Hepatocyte (in vitro differentiated cells): ENCODE measurements around the gene DNAJB11. TPM values are rescaled to one million over a fixed set of nuclear protein-coding genes. Genes with fewer than 3 reads are reported as not detected.

ENCODE experiments used
- DNase-seq: peaks from one replicate; pipeline ENCODE4 v3.0.0-alpha.2; 2016; ENCODE audit warnings: low spot score
- H2AFZ ChIP-seq: fragments of 200-600 bp; sonication (generic); 2 replicates; pipeline ENCODE4 v1.6.0; 2016; ENCODE audit warnings: antibody characterized with exemption, mild to moderate bottlenecking
- H3K27ac ChIP-seq: fragments of 200-600 bp; sonication (generic); 2 replicates; pipeline ENCODE4 v1.5.1; 2016; ENCODE audit warnings: mild to moderate bottlenecking
- H3K27me3 ChIP-seq: fragments of 200-600 bp; sonication (generic); 2 replicates; pipeline ENCODE4 v1.6.1; 2016
- H3K36me3 ChIP-seq: fragments of 200-600 bp; sonication (generic); replicated peaks from 2 replicates; pipeline ENCODE4 v1.5.1; 2016; ENCODE audit warnings: low read depth; ENCODE audit not compliant: insufficient read depth
- H3K4me1 ChIP-seq: fragments of 200-600 bp; sonication (generic); 2 replicates; pipeline ENCODE4 v1.5.1; 2016; ENCODE audit warnings: mild to moderate bottlenecking, moderate library complexity; ENCODE audit not compliant: insufficient read depth
- H3K4me2 ChIP-seq: fragments of 200-600 bp; sonication (generic); 2 replicates; pipeline ENCODE4 v1.6.0; 2016
- H3K4me3 ChIP-seq: fragments of 200-600 bp; sonication (generic); 2 replicates; pipeline ENCODE4 v1.5.1; 2016; ENCODE audit warnings: mild to moderate bottlenecking
- H3K79me2 ChIP-seq: fragments of 200-600 bp; sonication (generic); 2 replicates; pipeline ENCODE4 v1.6.0; 2017; ENCODE audit warnings: mild to moderate bottlenecking
- H3K9me2 ChIP-seq: fragments of 200-600 bp; sonication (generic); replicated peaks from 2 replicates; pipeline ENCODE4 v1.6.0; 2017; ENCODE audit warnings: mild to moderate bottlenecking; ENCODE audit not compliant: insufficient read depth
- H3K9me3 ChIP-seq: fragments of 200-600 bp; sonication (generic); 2 replicates; pipeline ENCODE4 v1.5.1; 2016; ENCODE audit warnings: low read depth, mild to moderate bottlenecking
- H4K20me1 ChIP-seq: fragments of 200-600 bp; sonication (generic); 2 replicates; pipeline ENCODE4 v1.6.0; 2016; ENCODE audit warnings: mild to moderate bottlenecking; ENCODE audit not compliant: insufficient read depth, poor library complexity, severe bottlenecking
- EZH2 ChIP-seq: fragments of 200-600 bp; sonication (generic); IDR thresholded peaks from 2 replicates; pipeline ENCODE4 v1.6.1; 2016; ENCODE audit warnings: antibody characterized with exemption, mild to moderate bottlenecking, borderline replicate concordance
- EZH2phosphoT487 ChIP-seq: fragments of 200-600 bp; sonication (generic); IDR thresholded peaks from one replicate; pipeline ENCODE4 v1.6.1; 2018; ENCODE audit warnings: antibody characterized with exemption, mild to moderate bottlenecking, low read depth, moderate library complexity; ENCODE audit not compliant: unreplicated experiment, severe bottlenecking
- WGBS: methylation state at CpG from one replicate; pipeline ENCODE4 v1.1.6; 2016; ENCODE audit warnings: low lambda C conversion rate; ENCODE audit errors: missing lambda C conversion rate; 5-methylcytosine and 5-hydroxymethylcytosine counted together
- polyA plus RNA-seq: library from polyadenylated mRNA; unstranded; fragments of >200 nt; fragmentation: Nextera tagmentation; extraction: Ambion mirVana; gene quantifications from 2 replicates; pipeline ENCODE4 v1.2.1, GENCODE V29; 2016
- total RNA-seq: library from RNA; depleted of rRNA; stranded (reverse); fragments of >200 nt; gene quantifications from 2 replicates; pipeline ENCODE4 v1.2.3, GENCODE V29; 2014
- TF ChIP-seq, protein P1 (sequence below): fragments of 200-600 bp; sonication (generic); IDR thresholded peaks from 2 replicates; pipeline ENCODE4 v1.5.1; 2016; ENCODE audit warnings: antibody characterized with exemption, mild to moderate bottlenecking; ENCODE audit not compliant: poor library complexity

The DNAJB11 gene
- total and polyA plus RNA-seq, 2 experiments from 2014 or later, result 103 to 148 TPM

DNA sequence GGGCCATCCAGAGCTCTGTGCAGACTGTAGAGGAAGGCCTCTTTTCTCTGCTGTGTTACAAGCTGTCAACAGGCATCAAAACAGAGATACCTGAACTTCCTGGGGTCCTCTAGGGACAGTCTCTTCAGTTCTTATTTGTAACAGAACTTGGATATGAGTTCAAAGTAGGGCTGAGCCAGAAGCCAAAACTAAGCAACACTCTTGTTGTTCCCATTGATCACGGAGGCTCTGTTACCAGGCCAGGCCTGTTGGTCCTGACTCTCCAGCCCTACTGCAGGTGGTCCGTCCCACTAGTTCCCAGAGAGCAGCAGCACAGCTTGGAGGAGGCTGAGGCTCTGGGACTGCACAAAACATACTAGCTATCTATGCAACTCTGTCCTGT lies 29.3 kb downstream of the DNAJB11 start:
- Histone ChIP-seq H3K4me1 (peaks cover 21% of the 10 kb centered on the region), H3K79me2 (no peaks in the 10 kb centered on the region), H3K4me3 (no peak overlapping the region), H3K9me3 (no peaks in the 10 kb centered on the region), H3K36me3 (no peaks in the 10 kb centered on the region), H3K9me2 (no peaks in the 10 kb centered on the region), H3K4me2 (no peak overlapping the region), H3K27ac (peak overlapping the region; percentile 89), H2AFZ (no peak overlapping the region), H4K20me1 (no peaks in the 10 kb centered on the region), H3K27me3 (no peaks in the 10 kb centered on the region)
- DNase-seq, result no peak
- 80% methylated on average over 2 of the region's 2 CpGs for WGBS
- TF ChIP-seq EZH2phosphoT487, result no peak
- TF ChIP-seq, protein P1, sequence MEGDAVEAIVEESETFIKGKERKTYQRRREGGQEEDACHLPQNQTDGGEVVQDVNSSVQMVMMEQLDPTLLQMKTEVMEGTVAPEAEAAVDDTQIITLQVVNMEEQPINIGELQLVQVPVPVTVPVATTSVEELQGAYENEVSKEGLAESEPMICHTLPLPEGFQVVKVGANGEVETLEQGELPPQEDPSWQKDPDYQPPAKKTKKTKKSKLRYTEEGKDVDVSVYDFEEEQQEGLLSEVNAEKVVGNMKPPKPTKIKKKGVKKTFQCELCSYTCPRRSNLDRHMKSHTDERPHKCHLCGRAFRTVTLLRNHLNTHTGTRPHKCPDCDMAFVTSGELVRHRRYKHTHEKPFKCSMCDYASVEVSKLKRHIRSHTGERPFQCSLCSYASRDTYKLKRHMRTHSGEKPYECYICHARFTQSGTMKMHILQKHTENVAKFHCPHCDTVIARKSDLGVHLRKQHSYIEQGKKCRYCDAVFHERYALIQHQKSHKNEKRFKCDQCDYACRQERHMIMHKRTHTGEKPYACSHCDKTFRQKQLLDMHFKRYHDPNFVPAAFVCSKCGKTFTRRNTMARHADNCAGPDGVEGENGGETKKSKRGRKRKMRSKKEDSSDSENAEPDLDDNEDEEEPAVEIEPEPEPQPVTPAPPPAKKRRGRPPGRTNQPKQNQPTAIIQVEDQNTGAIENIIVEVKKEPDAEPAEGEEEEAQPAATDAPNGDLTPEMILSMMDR, result no peak

DNA sequence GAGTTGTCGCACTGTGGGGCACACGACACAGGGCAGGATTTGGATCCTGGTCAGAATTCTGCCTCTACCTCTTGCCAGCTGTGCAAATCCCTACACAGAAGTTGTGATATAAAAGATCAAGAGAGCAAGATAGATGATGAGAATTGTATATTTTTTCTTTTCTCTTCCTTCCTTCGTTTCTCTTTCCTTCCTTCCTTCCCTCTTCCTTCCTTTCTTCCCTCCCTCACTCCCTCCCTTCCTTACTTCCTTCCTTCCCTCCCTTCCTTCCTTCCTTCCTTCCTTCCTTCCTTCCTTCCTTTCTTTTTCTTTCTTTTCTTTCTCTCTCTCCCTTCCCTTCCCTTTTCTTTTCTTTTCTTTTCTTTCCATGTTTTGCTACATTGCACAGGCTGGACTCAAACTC lies 30.4 kb downstream of the DNAJB11 start:
- Histone ChIP-seq H3K4me3 (no peak overlapping the region), H3K27me3 (no peaks in the 10 kb centered on the region), H3K4me1 (peaks cover 26% of the 10 kb centered on the region), H3K9me2 (no peaks in the 10 kb centered on the region), H3K79me2 (no peaks in the 10 kb centered on the region), H3K27ac (peak overlapping the region; percentile 89), H2AFZ (no peak overlapping the region), H4K20me1 (no peaks in the 10 kb centered on the region), H3K4me2 (no peak overlapping the region), H3K36me3 (no peaks in the 10 kb centered on the region), H3K9me3 (no peaks in the 10 kb centered on the region)
- DNase-seq, result no peak
- 76% methylated on average over 2 of the region's 3 CpGs for WGBS
- no peak for TF ChIP-seq EZH2phosphoT487
- TF ChIP-seq, protein P1, result no peak
- TF ChIP-seq EZH2, result no peak

DNA sequence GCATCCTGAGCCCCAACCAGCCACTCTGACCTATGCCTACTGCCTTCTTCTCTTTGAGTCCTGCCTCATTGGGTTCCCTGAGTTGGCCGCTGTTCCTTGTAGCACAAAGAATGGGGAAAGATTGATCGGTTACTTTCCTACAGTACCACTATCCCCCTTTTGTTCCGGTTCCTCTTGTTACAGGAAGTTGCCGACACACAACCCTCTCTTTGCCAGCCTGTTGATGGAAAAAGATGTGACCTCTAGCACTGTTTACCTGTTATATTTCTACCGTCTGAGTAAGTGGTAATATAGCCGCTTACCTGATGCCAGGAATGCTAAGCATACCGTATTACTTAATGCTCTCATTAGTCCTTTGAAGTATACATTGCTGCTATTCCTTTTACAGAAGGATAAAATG lies 32.6 kb downstream of the DNAJB11 start:
- Histone ChIP-seq H3K27ac (peak overlapping the region; percentile 67), H3K9me2 (no peaks in the 10 kb centered on the region), H3K4me1 (peaks cover 28% of the 10 kb centered on the region), H3K9me3 (no peaks in the 10 kb centered on the region), H2AFZ (no peak overlapping the region), H3K36me3 (no peaks in the 10 kb centered on the region), H3K27me3 (no peaks in the 10 kb centered on the region), H4K20me1 (no peaks in the 10 kb centered on the region), H3K4me3 (no peak overlapping the region), H3K4me2 (no peak overlapping the region), H3K79me2 (no peaks in the 10 kb centered on the region)
- no peak for DNase-seq
- WGBS, result 84% methylated on average over 7 of the region's 7 CpGs
- TF ChIP-seq, protein P1, result no peak
- TF ChIP-seq EZH2, result no peak
- no peak for TF ChIP-seq EZH2phosphoT487

DNA sequence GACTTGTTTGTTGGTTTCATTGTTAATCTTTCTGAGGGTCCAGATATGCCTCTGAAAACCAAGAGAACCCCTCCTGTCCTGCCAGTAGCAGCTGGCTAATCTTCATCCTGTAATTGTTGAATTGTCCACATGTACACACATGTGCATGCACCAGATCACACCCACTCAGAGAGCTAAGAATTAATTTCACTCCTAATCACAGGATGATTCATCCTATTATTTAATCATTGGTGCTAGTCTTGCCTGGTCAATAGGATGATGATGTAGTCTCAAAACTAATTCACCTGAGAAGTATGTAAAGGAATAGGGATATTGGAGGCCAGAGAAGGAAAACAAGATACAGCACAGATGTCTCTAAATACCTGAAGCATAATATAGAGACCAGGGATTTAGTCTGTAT lies 34.6 kb downstream of the DNAJB11 start:
- H3K4me1 ChIP-seq, result peaks cover 10% of the 10 kb centered on the region
- no peaks in the 10 kb centered on the region for H3K36me3 ChIP-seq
- no peak overlapping the region for H2AFZ ChIP-seq
- no peak overlapping the region for H3K4me2 ChIP-seq
- H3K9me2 ChIP-seq, result no peaks in the 10 kb centered on the region
- no peaks in the 10 kb centered on the region for H3K9me3 ChIP-seq
- no peaks in the 10 kb centered on the region for H3K79me2 ChIP-seq
- no peak for TF ChIP-seq EZH2phosphoT487
- TF ChIP-seq EZH2, result no peak
- TF ChIP-seq, protein P1, result no peak
- peak overlapping the region; percentile 89 for H3K27ac ChIP-seq
- no peaks in the 10 kb centered on the region for H4K20me1 ChIP-seq
- H3K4me3 ChIP-seq, result no peak overlapping the region
- H3K27me3 ChIP-seq, result no peaks in the 10 kb centered on the region
- DNase-seq, result no peak
